CD8-positive, alpha-beta memory T cell (primary cell): ENCODE measurements around the gene MID1IP1. TPM values are rescaled to one million over a fixed set of nuclear protein-coding genes. Genes with fewer than 3 reads are reported as not detected.
A peak's percentile ranks its signal among the peaks of the same experiment; 100 is the strongest.

Source experiments
- CTCF ChIA-PET: fragments of 350-600 bp; sonication (Branson Sonifier 250); formaldehyde crosslinking; loops from one replicate; lab custom pipeline; 2021; ENCODE audit warnings: antibody characterized with exemption; lab: Charles Lee
- POLR2A ChIA-PET: fragments of 350-600 bp; sonication (Branson Sonifier 250); formaldehyde crosslinking; loops from one replicate; lab custom pipeline; 2021; ENCODE audit warnings: antibody characterized with exemption; lab: Charles Lee
- DNase-seq, 5 donors: peaks; one replicate each; pipeline versions ENCODE4 v3.0.0 to v3.0.0-alpha.2; 2020 to 2022; ENCODE audit warnings: mixed read lengths in 1 of 5
- H3K27ac ChIP-seq: one replicate; pipeline ENCODE4 v1.7.0; 2013; ENCODE audit warnings: low read depth, mild to moderate bottlenecking, low read length, moderate library complexity
- H3K27me3 ChIP-seq: 2 replicates; pipeline ENCODE4 v1.7.0; 2013; ENCODE audit warnings: low read length, mild to moderate bottlenecking; ENCODE audit not compliant: insufficient read depth, poor library complexity, severe bottlenecking
- H3K36me3 ChIP-seq: 2 replicates; pipeline ENCODE4 v1.7.0; 2013; ENCODE audit warnings: mild to moderate bottlenecking, low read length, moderate library complexity; ENCODE audit not compliant: insufficient read depth
- H3K4me1 ChIP-seq: 2 replicates; pipeline ENCODE4 v1.7.0; 2013; ENCODE audit warnings: mild to moderate bottlenecking, low read length, moderate library complexity; ENCODE audit not compliant: insufficient read depth
- H3K4me3 ChIP-seq: 2 replicates; pipeline ENCODE4 v1.7.0; 2013; ENCODE audit warnings: mild to moderate bottlenecking, low read length
- H3K9me3 ChIP-seq: 2 replicates; pipeline ENCODE4 v1.7.0; 2013; ENCODE audit warnings: mild to moderate bottlenecking, low read length
- H3K27ac Mint-ChIP-seq, 8 donors: one replicate each; pipeline ENCODE4 v1.8.0; 2020 to 2021; ENCODE audit warnings: mixed read lengths in 8 of 8, mild to moderate bottlenecking in 6 of 8, inconsistent platforms in 3 of 8, moderate library complexity in 3 of 8
- H3K27me3 Mint-ChIP-seq, 2 donors: one replicate each; pipeline ENCODE4 v1.8.0; 2020 to 2021; ENCODE audit warnings: mixed read lengths in 2 of 2, mild to moderate bottlenecking in 1 of 2, moderate library complexity in 1 of 2
- H3K36me3 Mint-ChIP-seq, 3 donors: one replicate each; pipeline ENCODE4 v1.8.0; 2020 to 2021; ENCODE audit warnings: mixed read lengths in 3 of 3, inconsistent platforms in 1 of 3, mild to moderate bottlenecking in 1 of 3
- H3K4me1 Mint-ChIP-seq, 3 donors: one replicate each; pipeline ENCODE4 v1.8.0; 2020 to 2021; ENCODE audit warnings: mixed read lengths in 3 of 3, inconsistent platforms in 1 of 3, mild to moderate bottlenecking in 1 of 3
- H3K4me3 Mint-ChIP-seq, 7 donors: one replicate each; pipeline ENCODE4 v1.8.0; 2020 to 2021; ENCODE audit warnings: mixed read lengths in 7 of 7, mild to moderate bottlenecking in 6 of 7, moderate library complexity in 4 of 7, inconsistent platforms in 2 of 7
- H3K9me3 Mint-ChIP-seq, 5 donors: one replicate each; pipeline ENCODE4 v1.8.0; 2020 to 2022; ENCODE audit warnings: mixed read lengths in 5 of 5, mild to moderate bottlenecking in 3 of 5, moderate library complexity in 2 of 5, inconsistent platforms in 1 of 5
- polyA plus RNA-seq: library from polyadenylated mRNA; unstranded; fragments of 300-500 nt; fragmentation: Illumina TruSeq; gene quantifications from one replicate; pipeline ENCODE4 v1.2.3, GENCODE V29; 2021
- total RNA-seq, 2 experiments: library from RNA; stranded (reverse); gene quantifications; one replicate each; pipeline ENCODE4 v1.2.3, GENCODE V29; 2021

The MID1IP1 gene
- total and polyA plus RNA-seq, 3 experiments from 2014 or later: 20.8 to 73.6 (median 69.9) TPM

DNA sequence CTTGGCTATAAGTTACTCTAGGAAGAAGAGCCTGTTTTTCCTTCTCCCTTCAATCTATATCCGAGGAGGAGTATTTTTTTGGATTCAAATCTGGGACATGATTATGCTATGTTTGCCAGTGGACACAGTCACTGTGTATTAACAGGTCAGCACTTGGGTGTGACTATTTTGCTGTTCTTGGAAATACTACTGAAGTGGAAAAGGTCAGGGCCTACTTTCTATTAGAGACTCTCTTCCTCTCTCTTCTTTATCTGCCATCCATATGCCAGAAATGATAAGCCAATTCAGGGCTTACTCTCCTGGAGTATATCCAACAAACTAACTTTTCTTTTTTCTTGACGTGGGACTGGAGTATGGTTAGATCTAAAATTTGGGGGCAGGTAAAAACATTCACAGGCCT lies 40.5 kb downstream of the MID1IP1 start:
- no peaks in the 10 kb centered on the region for H3K4me1 ChIP-seq

DNA sequence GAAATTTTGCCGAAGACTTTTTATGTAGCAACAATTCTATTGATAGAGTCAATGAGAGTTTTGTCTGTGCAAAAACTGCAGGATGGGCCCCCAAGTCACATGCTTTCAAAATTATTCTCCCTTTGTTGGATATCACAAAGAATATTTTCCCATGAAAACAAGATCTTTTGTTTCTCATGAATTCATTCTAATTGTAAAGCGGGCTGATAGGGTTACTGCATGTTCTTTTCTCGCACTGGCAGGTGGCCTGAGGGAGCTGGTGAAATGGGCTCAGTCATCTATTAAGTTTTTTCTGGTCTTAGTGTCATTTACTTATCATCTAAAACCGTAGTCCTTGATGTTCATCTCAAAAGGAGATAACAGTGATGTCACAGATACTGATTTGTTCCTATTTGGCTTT lies 44.2 kb downstream of the MID1IP1 start:
- no peak for DNase-seq

More for the DNA sequence above, 40.5 kb downstream of the MID1IP1 start:
- Histone ChIP-seq H3K9me3 (no peaks in the 10 kb centered on the region), H3K27me3 (no peaks in the 10 kb centered on the region), H3K27ac (no peak overlapping the region), H3K36me3 (no peaks in the 10 kb centered on the region), H3K4me3 (no peak overlapping the region)
- CTCF ChIA-PET: no interaction called here
- Mint-ChIP-seq H3K27me3 (peaks cover 0 to 6% of the 10 kb centered on the region in 2 donors), H3K4me1 (peaks cover 0 to 7% (median 7%) of the 10 kb centered on the region in 3 donors), H3K4me3 (no peak overlapping the region), H3K27ac (no peak overlapping the region), H3K9me3 (no peaks in the 10 kb centered on the region), H3K36me3 (no peaks in the 10 kb centered on the region)
- DNase-seq: no peak
- POLR2A ChIA-PET: no interaction called here

DNA sequence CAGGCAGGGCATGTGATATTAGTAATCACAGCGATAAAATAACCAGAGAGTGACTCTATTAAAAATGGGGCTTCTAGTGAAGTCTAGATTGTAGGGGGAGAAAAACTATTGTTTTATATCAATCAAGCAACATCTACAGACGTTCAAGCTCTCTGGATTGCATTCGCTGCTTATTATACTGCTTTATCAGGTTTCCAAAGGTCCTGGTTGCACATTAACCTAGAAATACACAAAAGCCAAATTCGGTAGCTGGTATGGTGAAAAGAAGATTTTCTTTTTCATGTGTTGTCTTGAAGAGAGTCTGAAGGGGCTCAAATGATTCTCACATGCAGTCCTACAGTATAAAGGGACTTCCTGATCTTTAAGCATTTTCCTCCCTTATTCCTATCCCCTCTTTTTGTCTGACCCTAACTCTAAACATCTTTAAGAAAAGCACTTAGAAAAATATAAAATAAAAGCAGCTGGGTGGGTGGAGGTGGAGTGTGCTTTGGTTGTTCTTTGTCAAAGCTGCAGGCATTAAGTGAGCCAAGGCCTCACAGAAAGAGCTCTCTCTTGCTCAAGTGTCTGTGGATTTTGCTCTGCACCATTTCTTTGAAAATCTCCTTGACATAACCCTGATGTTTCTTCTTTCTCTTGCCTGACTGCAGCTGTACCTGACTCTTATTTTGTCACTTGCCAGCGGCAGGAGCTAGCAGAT lies 46.1 kb downstream of the MID1IP1 start:
- no peaks in the 10 kb centered on the region for H3K9me3 ChIP-seq
- Mint-ChIP-seq H3K9me3 (no peaks in the 10 kb centered on the region), H3K27ac (no peak overlapping the region), H3K27me3 (peaks cover 0 to 7% of the 10 kb centered on the region in 2 donors), H3K36me3 (no peaks in the 10 kb centered on the region), H3K4me3 (no peak overlapping the region), H3K4me1 (peaks cover 0 to 7% (median 7%) of the 10 kb centered on the region in 3 donors)
- no peaks in the 10 kb centered on the region for H3K4me1 ChIP-seq
- ChIA-PET CTCF (interaction anchor here (0.8 kb wide), 1 partner anchor 41 kb away, joined by 4 read pairs; no protein-coding TSS in a partner anchor), POLR2A (no interaction called here)
- H3K27ac ChIP-seq: no peak overlapping the region
- no peak for DNase-seq
- H3K27me3 ChIP-seq: no peaks in the 10 kb centered on the region
- no peaks in the 10 kb centered on the region for H3K36me3 ChIP-seq
- H3K4me3 ChIP-seq: no peak overlapping the region

More for the DNA sequence above, 44.2 kb downstream of the MID1IP1 start:
- no peaks in the 10 kb centered on the region for H3K27me3 ChIP-seq
- no peaks in the 10 kb centered on the region for H3K4me1 ChIP-seq
- Mint-ChIP-seq H3K27ac (no peak overlapping the region), H3K9me3 (no peaks in the 10 kb centered on the region), H3K27me3 (peaks cover 0 to 6% of the 10 kb centered on the region in 2 donors), H3K36me3 (no peaks in the 10 kb centered on the region), H3K4me3 (no peak overlapping the region), H3K4me1 (peaks cover 0 to 7% (median 7%) of the 10 kb centered on the region in 3 donors)
- H3K9me3 ChIP-seq: no peaks in the 10 kb centered on the region
- no peak overlapping the region for H3K27ac ChIP-seq
- ChIA-PET POLR2A (no interaction called here), CTCF (no interaction called here)
- no peak overlapping the region for H3K4me3 ChIP-seq
- H3K36me3 ChIP-seq: no peaks in the 10 kb centered on the region

DNA sequence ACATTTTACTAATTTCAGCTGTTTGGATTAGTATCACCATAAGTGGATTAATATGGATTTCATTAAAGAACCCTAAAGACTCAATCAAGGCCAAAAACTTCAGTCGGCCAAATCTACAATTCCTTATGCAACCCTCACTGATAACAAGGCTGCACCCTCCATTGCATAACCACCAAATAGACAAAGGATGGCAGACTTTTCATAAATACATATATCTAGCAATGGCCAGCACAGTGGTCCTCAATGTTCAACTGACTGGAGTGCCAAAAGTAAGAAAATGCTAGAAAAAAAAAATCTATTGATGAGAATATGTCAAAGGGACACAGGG lies 46.6 kb downstream of the MID1IP1 start:
- Mint-ChIP-seq H3K4me1 (peaks cover 0 to 7% (median 7%) of the 10 kb centered on the region in 3 donors), H3K27ac (no peak overlapping the region), H3K4me3 (no peak overlapping the region), H3K36me3 (no peaks in the 10 kb centered on the region), H3K9me3 (no peaks in the 10 kb centered on the region), H3K27me3 (peaks cover 0 to 7% of the 10 kb centered on the region in 2 donors)
- Histone ChIP-seq H3K4me3 (no peak overlapping the region), H3K36me3 (no peaks in the 10 kb centered on the region), H3K9me3 (no peaks in the 10 kb centered on the region), H3K27me3 (no peaks in the 10 kb centered on the region), H3K4me1 (no peaks in the 10 kb centered on the region), H3K27ac (no peak overlapping the region)
- CTCF ChIA-PET: interaction anchor here (0.8 kb wide), 1 partner anchor 41 kb away, joined by 4 read pairs; no protein-coding TSS in a partner anchor
- no peak for DNase-seq
- POLR2A ChIA-PET: no interaction called here

DNA sequence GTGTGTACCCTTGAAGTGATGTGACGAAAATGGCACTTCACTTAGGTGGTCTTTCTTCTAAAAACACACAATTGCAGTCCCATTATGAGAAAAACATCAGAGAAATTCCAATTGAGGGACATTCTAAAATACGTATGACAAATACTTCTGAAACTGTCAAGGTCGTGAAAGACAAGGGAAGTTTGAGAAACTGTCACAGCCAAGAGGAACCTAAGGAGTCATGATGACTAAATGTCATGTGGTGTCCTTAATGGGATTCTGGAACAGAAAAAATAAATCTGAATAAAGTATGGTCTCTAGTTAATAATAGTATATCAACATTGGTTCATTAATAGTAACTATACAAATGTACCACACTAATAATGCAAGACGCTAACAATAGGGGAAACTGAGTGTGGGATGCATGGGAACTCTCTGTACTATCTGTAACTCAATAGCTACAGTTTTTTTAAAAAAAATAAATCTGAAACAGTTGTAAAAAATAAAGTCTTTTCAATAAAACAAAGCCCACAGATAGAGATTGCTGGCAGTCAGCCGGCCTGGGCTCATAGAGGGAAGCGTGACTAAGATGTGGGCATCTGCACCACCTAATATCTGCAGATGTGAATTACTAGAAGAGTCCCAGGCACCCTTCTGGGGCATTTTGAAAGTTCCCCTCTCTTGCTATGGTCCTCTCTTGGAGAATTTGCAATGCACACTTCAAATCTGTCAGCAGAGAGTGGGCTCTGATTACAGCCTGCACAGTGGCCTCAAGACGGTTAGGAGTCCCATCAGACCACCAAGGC lies 47.6 kb downstream of the MID1IP1 start:
- no peak for DNase-seq
- no peak overlapping the region for H3K27ac Mint-ChIP-seq
- H3K4me1 ChIP-seq: no peaks in the 10 kb centered on the region
- POLR2A ChIA-PET: no interaction called here
- H3K36me3 ChIP-seq: no peaks in the 10 kb centered on the region
- H3K36me3 Mint-ChIP-seq: no peaks in the 10 kb centered on the region
- H3K27ac ChIP-seq: no peak overlapping the region
- H3K4me1 Mint-ChIP-seq: peaks cover 0 to 7% (median 7%) of the 10 kb centered on the region in 3 donors
- peaks cover 0 to 7% of the 10 kb centered on the region in 2 donors for H3K27me3 Mint-ChIP-seq
- H3K4me3 Mint-ChIP-seq: no peak overlapping the region
- no peak overlapping the region for H3K4me3 ChIP-seq
- H3K9me3 Mint-ChIP-seq: no peaks in the 10 kb centered on the region
- CTCF ChIA-PET: no interaction called here
- no peaks in the 10 kb centered on the region for H3K27me3 ChIP-seq
- H3K9me3 ChIP-seq: no peaks in the 10 kb centered on the region

DNA sequence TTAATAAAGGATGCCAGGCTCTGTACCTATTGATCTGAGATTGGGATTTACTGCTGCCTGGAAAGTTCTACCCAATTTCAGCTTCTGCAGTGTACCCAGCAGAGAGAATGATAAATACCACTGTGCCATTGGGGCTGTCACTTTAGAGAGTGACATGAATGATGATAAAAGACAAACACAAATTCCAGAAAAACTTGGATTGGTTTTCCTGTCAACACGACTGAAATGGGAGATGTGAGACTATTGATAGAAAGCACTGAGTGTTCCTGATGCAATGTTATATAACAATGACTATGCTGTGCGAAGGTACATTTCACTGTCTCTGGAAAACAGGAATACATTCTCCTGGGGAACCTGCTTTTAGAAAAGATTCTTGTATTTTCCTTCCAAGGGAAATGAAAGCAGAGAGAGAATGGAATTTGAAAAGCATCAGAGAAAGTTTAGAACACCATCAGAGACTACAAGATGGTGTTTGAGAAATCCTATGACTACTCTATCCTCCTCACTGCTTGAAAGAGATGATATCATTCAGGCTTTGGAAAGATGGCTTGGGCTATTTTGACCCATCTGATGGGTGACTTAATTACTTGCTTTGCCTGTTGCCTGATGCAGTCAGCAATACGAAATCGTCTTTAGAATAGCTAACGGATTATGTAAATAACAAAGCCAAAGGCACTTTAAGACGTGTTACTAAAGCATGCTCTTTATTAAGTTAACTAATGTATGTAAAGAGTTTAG lies 49.7 kb downstream of the MID1IP1 start:
- no peaks in the 10 kb centered on the region for H3K36me3 Mint-ChIP-seq
- no peaks in the 10 kb centered on the region for H3K9me3 Mint-ChIP-seq
- POLR2A ChIA-PET: no interaction called here
- H3K4me3 Mint-ChIP-seq: no peak overlapping the region
- Histone ChIP-seq H3K4me3 (no peak overlapping the region), H3K4me1 (no peaks in the 10 kb centered on the region), H3K27me3 (no peaks in the 10 kb centered on the region), H3K9me3 (no peaks in the 10 kb centered on the region), H3K36me3 (no peaks in the 10 kb centered on the region), H3K27ac (no peak overlapping the region)
- CTCF ChIA-PET: no interaction called here
- no peak overlapping the region for H3K27ac Mint-ChIP-seq
- peaks cover 0 to 3% of the 10 kb centered on the region in 2 donors for H3K27me3 Mint-ChIP-seq
- H3K4me1 Mint-ChIP-seq: peaks cover 0 to 6% (median 6%) of the 10 kb centered on the region in 3 donors
- no peak for DNase-seq

DNA sequence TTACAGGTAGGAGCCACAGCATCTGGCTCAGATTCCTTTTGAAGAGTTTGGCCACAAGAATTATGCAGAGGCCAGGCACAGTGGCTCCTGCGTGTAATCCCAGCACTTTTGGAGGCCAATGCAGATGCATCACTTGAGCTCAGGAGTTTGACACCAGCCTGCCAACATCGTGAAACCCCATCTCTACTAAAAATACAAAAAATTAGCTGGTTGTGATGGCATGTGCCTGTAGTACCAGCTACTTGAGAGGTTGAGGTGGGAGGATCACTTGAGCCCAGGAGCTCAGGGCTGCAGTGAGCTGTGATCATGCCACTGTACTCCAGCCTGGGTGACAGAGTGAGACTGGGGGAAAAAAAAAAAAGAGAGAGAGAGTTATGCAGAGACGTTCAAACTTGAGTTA lies 53.0 kb downstream of the MID1IP1 start:
- ChIA-PET CTCF (no interaction called here), POLR2A (no interaction called here)
- Histone ChIP-seq H3K4me1 (no peaks in the 10 kb centered on the region), H3K27ac (no peak overlapping the region), H3K27me3 (no peaks in the 10 kb centered on the region), H3K9me3 (no peaks in the 10 kb centered on the region), H3K4me3 (no peak overlapping the region), H3K36me3 (no peaks in the 10 kb centered on the region)
- Mint-ChIP-seq H3K4me1 (peaks cover 0 to under 1% (median 0%) of the 10 kb centered on the region in 3 donors), H3K27me3 (peaks cover 0 to 2% of the 10 kb centered on the region in 2 donors), H3K36me3 (no peaks in the 10 kb centered on the region), H3K4me3 (no peak overlapping the region), H3K27ac (peak overlapping the region in 1 of 8 donors; percentile 67), H3K9me3 (no peaks in the 10 kb centered on the region)
- DNase-seq: no peak
